Endothelial cell of umbilical vein (primary cell): ENCODE results near the gene PPM1E. TPM values are rescaled to one million over a fixed set of nuclear protein-coding genes. Genes with fewer than 3 reads are reported as not detected.
"Not testable (repeated sequence)": the region's sequence is repeated elsewhere in the genome, so short reads cannot be mapped to it uniquely, and the experiment has no call there.

ENCODE experiments used
- BruUV-seq: library from RNA; stranded (reverse); fragments of 400-500 nt; replicated peaks from 2 replicates; lab custom pipeline; 2021; lab: Mats Ljungman, UMichigan
- CTCF ChIA-PET: fragments of 300-600, 350-600 bp; sonication (Branson Sonifier 250); formaldehyde crosslinking; loops from one replicate; lab custom pipeline; 2021; ENCODE audit warnings: antibody characterized with exemption, inconsistent platforms; lab: Charles Lee
- POLR2A ChIA-PET: fragments of 300-600, 350-600 bp; sonication (Branson Sonifier 250); formaldehyde crosslinking; loops from one replicate; lab custom pipeline; 2021; ENCODE audit warnings: antibody characterized with exemption, inconsistent platforms; lab: Charles Lee
- DNase-seq: peaks from one replicate; pipeline ENCODE4 v3.0.0-alpha.2; 2011; ENCODE audit warnings: low read depth, low spot score
- FAIRE-seq: peaks from 2 replicates; lab custom pipeline; 2011; peaks lifted over from hg19 to GRCh38; lab: Jason Lieb, UNC
- H2AFZ ChIP-seq: 2 replicates; pipeline ENCODE4 v1.6.0; 2012; ENCODE audit warnings: low read depth, low read length, control low read depth, inconsistent platforms
- H3K27ac ChIP-seq: 2 replicates; pipeline ENCODE4 v1.5.1; 2011; ENCODE audit warnings: low read depth, mild to moderate bottlenecking, control low read depth, low read length, moderate library complexity; ENCODE audit not compliant: insufficient read depth
- H3K27me3 ChIP-seq, 2 experiments: 2 replicates each; pipeline versions ENCODE4 v1.6.0 to v1.6.1; 2011; ENCODE audit warnings: low read length in 2 of 2, mixed read lengths in 1 of 2; ENCODE audit not compliant: control insufficient read depth in 2 of 2, insufficient read depth in 2 of 2
- H3K36me3 ChIP-seq, 2 experiments: 2 replicates in 1 of 2; 3 replicates in 1 of 2; pipeline ENCODE4 v1.5.1; 2011; ENCODE audit warnings: low read length in 2 of 2, mild to moderate bottlenecking in 1 of 2, moderate library complexity in 1 of 2; ENCODE audit not compliant: control insufficient read depth in 2 of 2, insufficient read depth in 2 of 2; ENCODE audit errors: extremely low read depth in 1 of 2
- H3K4me1 ChIP-seq: 3 replicates; pipeline ENCODE4 v1.5.1; 2011; ENCODE audit warnings: mild to moderate bottlenecking, low read length; ENCODE audit not compliant: control insufficient read depth, insufficient read depth; ENCODE audit errors: extremely low read depth
- H3K4me2 ChIP-seq: 2 replicates; pipeline ENCODE4 v1.6.1; 2011; ENCODE audit warnings: low read length, control low read depth, mixed read lengths; ENCODE audit not compliant: insufficient read depth
- H3K4me3 ChIP-seq, 3 experiments: fragments of 200-600 bp in 1 of 3; sonication (generic), shearing (Covaris generic) in 1 of 3; replicated peaks in 1 of 3; 2 replicates each; pipeline ENCODE4 v1.5.1; 2011 to 2016; ENCODE audit warnings: control low read depth in 3 of 3, low read length in 3 of 3, mild to moderate bottlenecking in 2 of 3, inconsistent platforms in 1 of 3, low read depth in 1 of 3, moderate library complexity in 1 of 3; ENCODE audit not compliant: insufficient read depth in 1 of 3
- H3K79me2 ChIP-seq: 2 replicates; pipeline ENCODE4 v1.6.0; 2012; ENCODE audit warnings: low read length, inconsistent platforms; ENCODE audit not compliant: control insufficient read depth, insufficient read depth
- H3K9ac ChIP-seq: replicated peaks from 2 replicates; pipeline ENCODE3; 2011; ENCODE audit warnings: low read length, control low read depth; ENCODE audit not compliant: insufficient read depth; ENCODE audit errors: extremely low read depth
- H3K9me1 ChIP-seq: replicated peaks from 3 replicates; pipeline ENCODE4 v1.6.0; 2011; ENCODE audit warnings: mild to moderate bottlenecking, low read length; ENCODE audit not compliant: control insufficient read depth, insufficient read depth; ENCODE audit errors: extremely low read depth
- H3K9me3 ChIP-seq: replicated peaks from 2 replicates; pipeline ENCODE4 v1.5.1; 2012; ENCODE audit warnings: low read length, inconsistent platforms; ENCODE audit not compliant: control insufficient read depth, insufficient read depth
- H4K20me1 ChIP-seq: replicated peaks from 2 replicates; pipeline ENCODE3; 2011; ENCODE audit warnings: mild to moderate bottlenecking, low read length; ENCODE audit not compliant: control insufficient read depth, insufficient read depth; ENCODE audit errors: extremely low read depth
- EZH2 ChIP-seq: IDR thresholded peaks from 2 replicates; pipeline ENCODE4 v1.6.1; 2012; ENCODE audit warnings: borderline replicate concordance, low read depth, mild to moderate bottlenecking, moderate library complexity, low read length, inconsistent platforms; ENCODE audit not compliant: severe bottlenecking
- FOS ChIP-seq: IDR thresholded peaks from 2 replicates; pipeline ENCODE4 v1.6.1; 2011; ENCODE audit warnings: mild to moderate bottlenecking, low read length, moderate library complexity, borderline replicate concordance; ENCODE audit not compliant: insufficient read depth
- GATA2 ChIP-seq: IDR thresholded peaks from 2 replicates; pipeline ENCODE4 v1.7.0; 2011; ENCODE audit warnings: low read depth, mild to moderate bottlenecking, moderate library complexity, mixed read lengths, low read length; ENCODE audit not compliant: insufficient read length, insufficient read depth
- JUN ChIP-seq: IDR thresholded peaks from 2 replicates; pipeline ENCODE4 v1.6.1; 2011; ENCODE audit warnings: borderline replicate concordance, low read depth; ENCODE audit not compliant: insufficient read length, insufficient read depth
- MYC ChIP-seq: IDR thresholded peaks from one replicate; pipeline ENCODE4 v1.6.1; 2011; ENCODE audit warnings: mild to moderate bottlenecking, low read depth, low read length
- POLR2A ChIP-seq: IDR thresholded peaks from 2 replicates; pipeline ENCODE4 v1.6.1; 2012; ENCODE audit warnings: low read depth, mild to moderate bottlenecking, control low read depth, low read length
- dilution Hi-C: fragments of 300-500 bp; cut with MboI; formaldehyde crosslinking; loops from one replicate; pipeline ENCODE4 v1.15.0; 2019; ENCODE audit warnings: low sequenced_read_pairs; ENCODE audit not compliant: extremely low pct_ligation_motif_present
- intact Hi-C: fragments of 100-400 bp; cut with micrococcal nuclease; formaldehyde crosslinking; loops from one replicate; pipeline ENCODE4 v1.10.0; 2022
- polyA plus RNA-seq, 4 experiments: library from polyadenylated mRNA; depleted of rRNA in 3 of 4; stranded (reverse) in 3 of 4; unstranded in 1 of 4; fragments of >200 nt; gene quantifications; 2 replicates each; pipeline versions ENCODE4 v1.2.1 to v1.2.3, GENCODE V29; 2011 to 2012; ENCODE audit warnings: missing spikeins in 1 of 4
- total RNA-seq: library from RNA; stranded (reverse); gene quantifications from 2 replicates; pipeline ENCODE4 v1.2.3, GENCODE V29; 2021
- TF ChIP-seq, protein P1 (sequence below): IDR thresholded peaks from 2 replicates; pipeline ENCODE4 v1.6.1; 2011; ENCODE audit not compliant: insufficient read depth, insufficient read length

PPM1E gene
- total and polyA plus RNA-seq, 2 donors (not counting 3 experiments of a cell fraction or from before 2014, with no cell fraction given): 0.01 TPM; not detected in 1

DNA sequence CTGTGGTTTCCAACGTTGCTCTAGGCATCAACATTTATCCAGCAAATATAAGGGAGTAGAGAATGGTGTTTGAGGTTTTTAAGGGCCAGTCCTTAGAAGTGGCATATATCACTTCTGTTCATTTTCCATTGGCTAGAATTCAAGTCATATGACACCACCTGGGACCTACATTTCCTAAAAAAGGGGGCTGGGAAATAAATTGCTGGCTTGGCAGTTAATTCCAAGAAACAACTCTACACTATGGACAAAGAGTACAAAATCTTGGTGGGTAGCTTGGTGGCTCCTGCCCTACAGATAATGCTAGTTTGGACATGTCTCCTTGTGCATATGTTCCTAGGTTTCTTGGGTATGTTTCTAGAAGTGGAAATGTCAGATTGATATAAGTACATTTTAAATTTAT lies 7.6 kb downstream of the PPM1E start:
- H3K27ac ChIP-seq: no peak overlapping the region
- intact Hi-C loops (no loop called here), dilution Hi-C loops (no loop called here)
- H3K27me3 ChIP-seq: peaks cover 12 to 22% of the 10 kb centered on the region in 2 experiments
- ChIA-PET POLR2A (no interaction called here), CTCF (no interaction called here)
- no peaks in the 10 kb centered on the region for H3K9me3 ChIP-seq
- TF ChIP-seq EZH2 (no peak), POLR2A (no peak), MYC (no peak), FOS (no peak)
- TF ChIP-seq, protein P1, sequence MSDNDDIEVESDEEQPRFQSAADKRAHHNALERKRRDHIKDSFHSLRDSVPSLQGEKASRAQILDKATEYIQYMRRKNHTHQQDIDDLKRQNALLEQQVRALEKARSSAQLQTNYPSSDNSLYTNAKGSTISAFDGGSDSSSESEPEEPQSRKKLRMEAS: no peak
- no TSS peak for BruUV-seq
- H3K9ac ChIP-seq: no peak overlapping the region
- no peak overlapping the region for H2AFZ ChIP-seq
- no peaks in the 10 kb centered on the region for H3K36me3 ChIP-seq
- no peaks in the 10 kb centered on the region for H3K4me1 ChIP-seq
- H3K4me2 ChIP-seq: no peak overlapping the region
- no peaks in the 10 kb centered on the region for H3K79me2 ChIP-seq
- no peaks in the 10 kb centered on the region for H3K9me1 ChIP-seq
- no peak overlapping the region for H3K4me3 ChIP-seq
- FAIRE-seq: no peak
- no peak for DNase-seq
- H4K20me1 ChIP-seq: no peaks in the 10 kb centered on the region

DNA sequence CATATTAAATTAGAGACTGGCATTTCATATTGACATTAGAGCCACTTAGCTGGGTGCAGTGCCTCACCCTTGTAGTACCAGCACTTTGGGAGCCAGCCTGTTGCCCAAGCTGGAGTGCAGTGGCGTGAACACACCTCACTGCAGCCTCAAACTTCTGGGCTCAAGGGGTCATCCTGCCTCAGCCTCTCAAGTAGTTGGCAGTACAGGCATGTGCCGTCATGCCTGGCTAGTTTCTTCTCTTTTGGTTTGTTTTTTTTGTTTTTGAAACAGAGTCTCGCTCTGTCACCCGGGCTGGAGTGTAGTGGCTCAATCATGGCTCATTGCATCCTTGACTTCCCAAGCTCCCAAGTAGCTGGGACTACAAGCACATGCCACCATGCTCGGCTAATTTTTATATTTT lies 8.7 kb downstream of the PPM1E start:
- dilution Hi-C loops (no loop called here), intact Hi-C loops (no loop called here)
- no peak for FAIRE-seq
- ChIA-PET POLR2A (no interaction called here), CTCF (no interaction called here)
- BruUV-seq: no TSS peak
- Histone ChIP-seq H2AFZ (no peak overlapping the region), H3K36me3 (no peaks in the 10 kb centered on the region), H3K4me3 (no peak overlapping the region), H3K4me2 (no peak overlapping the region), H3K27ac (no peak overlapping the region), H3K9me1 (no peaks in the 10 kb centered on the region), H3K4me1 (no peaks in the 10 kb centered on the region), H3K79me2 (no peaks in the 10 kb centered on the region), H4K20me1 (no peaks in the 10 kb centered on the region), H3K9me3 (no peaks in the 10 kb centered on the region), H3K27me3 (peaks cover 8 to 20% of the 10 kb centered on the region in 2 experiments), H3K9ac (no peak overlapping the region)
- DNase-seq: no peak
- TF ChIP-seq EZH2 (no peak), JUN (no peak), GATA2 (no peak), FOS (no peak), MYC (no peak)

DNA sequence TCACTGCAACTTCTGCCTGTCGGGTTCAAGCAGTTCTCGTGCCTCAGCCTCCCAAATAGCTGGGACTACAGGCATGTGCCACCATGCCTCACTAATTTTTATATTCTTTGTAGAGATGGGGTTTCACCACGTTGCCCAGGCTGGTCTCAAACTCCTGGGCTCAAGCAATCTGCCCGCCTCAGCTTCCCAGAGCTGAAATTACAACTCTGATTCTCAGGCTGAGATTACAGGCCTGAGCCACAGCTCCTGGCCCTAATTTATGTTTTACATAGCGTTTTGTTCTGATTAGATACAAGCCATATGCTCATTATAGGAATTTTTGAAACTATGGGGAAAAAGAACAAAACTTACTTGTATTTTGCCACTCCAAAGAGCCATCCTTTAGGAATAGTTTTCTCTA lies 22.8 kb downstream of the PPM1E start:
- POLR2A ChIA-PET, intact Hi-C loops, H3K4me3 ChIP-seq, CTCF ChIA-PET, DNase-seq, FAIRE-seq, H3K27me3 ChIP-seq, H3K4me1 ChIP-seq, H3K79me2 ChIP-seq, H2AFZ ChIP-seq, dilution Hi-C loops, H3K9me1 ChIP-seq, H3K27ac ChIP-seq, H3K9me3 ChIP-seq, H4K20me1 ChIP-seq, H3K9ac ChIP-seq, H3K4me2 ChIP-seq, H3K36me3 ChIP-seq, BruUV-seq: not testable (repeated sequence)
